ENCODE measurements around the gene PLIN5. TPM values are rescaled to one million over a fixed set of nuclear protein-coding genes. Genes with fewer than 3 reads are reported as not detected.
A peak's percentile ranks its signal among the peaks of the same experiment; 100 is the strongest.

The PLIN5 gene, protein sequence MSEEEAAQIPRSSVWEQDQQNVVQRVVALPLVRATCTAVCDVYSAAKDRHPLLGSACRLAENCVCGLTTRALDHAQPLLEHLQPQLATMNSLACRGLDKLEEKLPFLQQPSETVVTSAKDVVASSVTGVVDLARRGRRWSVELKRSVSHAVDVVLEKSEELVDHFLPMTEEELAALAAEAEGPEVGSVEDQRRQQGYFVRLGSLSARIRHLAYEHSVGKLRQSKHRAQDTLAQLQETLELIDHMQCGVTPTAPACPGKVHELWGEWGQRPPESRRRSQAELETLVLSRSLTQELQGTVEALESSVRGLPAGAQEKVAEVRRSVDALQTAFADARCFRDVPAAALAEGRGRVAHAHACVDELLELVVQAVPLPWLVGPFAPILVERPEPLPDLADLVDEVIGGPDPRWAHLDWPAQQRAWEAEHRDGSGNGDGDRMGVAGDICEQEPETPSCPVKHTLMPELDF
- 10 to 100 TPM; 12.0 to 26.7 (median 19.1) TPM for total RNA-seq

DNA sequence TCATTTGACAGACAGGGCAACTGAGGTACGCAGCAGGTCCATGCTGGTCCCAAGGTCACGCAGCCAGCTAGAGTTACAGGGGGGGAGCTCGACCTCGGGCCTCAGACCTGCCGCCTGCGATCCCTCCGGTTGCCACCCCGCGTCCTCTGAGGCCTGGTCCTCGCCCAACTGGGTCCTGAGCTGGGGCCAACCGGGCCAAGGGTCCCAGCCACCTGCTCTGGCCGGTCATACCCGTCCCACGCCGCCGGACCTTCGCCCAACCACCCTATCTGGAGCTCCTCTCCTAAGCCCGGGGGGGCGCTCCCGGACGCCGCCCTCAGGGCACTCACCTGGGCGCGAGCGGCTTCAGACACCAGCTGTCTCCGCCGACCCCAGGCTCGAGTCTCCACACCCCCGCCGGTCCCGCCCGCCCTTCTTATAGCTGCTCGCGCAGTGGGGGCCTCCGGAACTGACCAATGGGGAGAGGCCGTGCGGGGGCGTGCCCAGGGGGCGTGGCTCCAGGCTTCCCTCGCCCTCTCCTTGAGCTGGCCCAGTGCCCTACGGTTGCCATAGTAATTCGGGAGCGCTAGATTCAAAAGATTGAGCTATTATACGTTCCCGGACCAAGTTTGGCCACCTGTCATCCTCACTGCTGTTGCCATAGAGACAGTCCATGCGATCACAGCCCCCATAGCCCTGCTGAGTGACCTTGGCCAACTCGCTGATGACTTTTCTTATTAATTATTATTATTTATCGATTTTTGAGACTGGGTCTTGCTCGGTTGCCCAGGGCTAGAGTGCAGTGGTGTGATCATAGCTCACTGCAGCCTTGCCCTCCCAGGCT is at the start of gene PLIN5:
Gene PLIN5, minus strand, starts transcription at position 389 of the 823 bp plus-strand sequence. CDS start 1,150 bp downstream, outside the sequence.
- TF ChIP-seq EP300 (IDR thresholded peaks at IDR 0.05) (no peak), POLR2A (IDR thresholded peaks at IDR 0.05) (no peak)
- TF ChIP-seq, protein P1, sequence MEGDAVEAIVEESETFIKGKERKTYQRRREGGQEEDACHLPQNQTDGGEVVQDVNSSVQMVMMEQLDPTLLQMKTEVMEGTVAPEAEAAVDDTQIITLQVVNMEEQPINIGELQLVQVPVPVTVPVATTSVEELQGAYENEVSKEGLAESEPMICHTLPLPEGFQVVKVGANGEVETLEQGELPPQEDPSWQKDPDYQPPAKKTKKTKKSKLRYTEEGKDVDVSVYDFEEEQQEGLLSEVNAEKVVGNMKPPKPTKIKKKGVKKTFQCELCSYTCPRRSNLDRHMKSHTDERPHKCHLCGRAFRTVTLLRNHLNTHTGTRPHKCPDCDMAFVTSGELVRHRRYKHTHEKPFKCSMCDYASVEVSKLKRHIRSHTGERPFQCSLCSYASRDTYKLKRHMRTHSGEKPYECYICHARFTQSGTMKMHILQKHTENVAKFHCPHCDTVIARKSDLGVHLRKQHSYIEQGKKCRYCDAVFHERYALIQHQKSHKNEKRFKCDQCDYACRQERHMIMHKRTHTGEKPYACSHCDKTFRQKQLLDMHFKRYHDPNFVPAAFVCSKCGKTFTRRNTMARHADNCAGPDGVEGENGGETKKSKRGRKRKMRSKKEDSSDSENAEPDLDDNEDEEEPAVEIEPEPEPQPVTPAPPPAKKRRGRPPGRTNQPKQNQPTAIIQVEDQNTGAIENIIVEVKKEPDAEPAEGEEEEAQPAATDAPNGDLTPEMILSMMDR (IDR thresholded peaks at IDR 0.05), result no peak
- H3K4me1 ChIP-seq, result peaks cover 0 to 14% (median 8%) of the 10 kb centered on the region in 4 donors
- H3K36me3 ChIP-seq, result no peaks in the 10 kb centered on the region
- DNase-seq (ENCODE audit: low spot score in 2 of 2), result peak in 1 of 2 donors; percentile 43
- no peaks in the 10 kb centered on the region for H3K9me3 ChIP-seq
- peaks cover 0 to 86% of the 10 kb centered on the region in 2 donors for H3K27me3 ChIP-seq
- peak within 1 kb of the TSS in 1 of 4 donors; percentile 38 for H3K4me3 ChIP-seq
- WGBS, 2 donors, result 8 to 14% methylated on average over 19 to 42 of the region's 49 CpGs
- H3K27ac ChIP-seq, result peak within 1 kb of the TSS in 1 of 4 donors; percentile 38

DNA sequence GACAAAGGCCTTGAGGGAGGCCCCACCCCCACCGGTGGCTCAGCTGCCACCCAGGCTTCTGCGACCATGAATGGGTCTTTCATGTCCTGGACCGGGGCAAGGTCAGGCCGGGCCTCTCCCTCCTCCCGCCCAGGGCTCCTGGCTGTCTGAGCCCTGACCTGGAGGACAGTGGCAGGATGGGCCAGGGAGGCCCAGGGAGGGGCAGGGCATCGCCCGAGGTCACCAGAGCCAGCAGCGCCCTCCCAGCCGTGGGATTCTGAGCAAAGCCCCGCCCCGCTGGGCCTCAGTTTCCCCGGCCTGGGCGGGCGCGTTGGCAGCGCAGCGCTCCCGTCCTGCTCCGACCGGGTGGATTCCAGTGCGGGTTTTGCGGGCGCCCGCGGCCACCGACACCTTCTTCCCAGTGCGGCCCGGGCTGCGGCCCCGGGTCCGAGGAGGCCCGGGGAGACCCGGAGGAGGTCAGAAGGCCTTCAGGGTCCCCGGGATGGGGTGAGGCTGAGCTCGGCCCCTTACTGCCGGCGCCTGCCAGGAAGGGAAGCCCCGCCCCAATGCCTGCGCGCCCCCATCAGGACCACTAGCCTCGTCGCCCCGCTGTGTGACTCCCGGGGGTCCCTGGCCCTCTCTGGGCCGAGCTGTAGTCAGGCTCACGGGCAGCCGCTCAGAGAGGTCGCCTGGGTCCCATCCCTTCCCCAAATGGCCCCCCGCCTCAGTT is 49.1 kb upstream of the PLIN5 start:
- H3K27ac ChIP-seq, result no peak overlapping the region
- 0 to 5% methylated on average over 24 to 34 of the region's 49 CpGs for WGBS, 2 donors
- peak overlapping the region in 3 of 4 donors; percentile 16 to 44 (median 19) for H3K4me3 ChIP-seq
- DNase-seq (ENCODE audit: low spot score in 2 of 2), result no peak
- H3K4me1 ChIP-seq, result peaks cover 0 to 35% (median 14%) of the 10 kb centered on the region in 4 donors
- peaks cover 0 to 89% of the 10 kb centered on the region in 2 donors for H3K27me3 ChIP-seq
- no peaks in the 10 kb centered on the region for H3K9me3 ChIP-seq
- no peaks in the 10 kb centered on the region for H3K36me3 ChIP-seq
- TF ChIP-seq EP300 (IDR thresholded peaks at IDR 0.05) (no peak), POLR2A (IDR thresholded peaks at IDR 0.05) (no peak)
- TF ChIP-seq, protein P1 (IDR thresholded peaks at IDR 0.05), result no peak

DNA sequence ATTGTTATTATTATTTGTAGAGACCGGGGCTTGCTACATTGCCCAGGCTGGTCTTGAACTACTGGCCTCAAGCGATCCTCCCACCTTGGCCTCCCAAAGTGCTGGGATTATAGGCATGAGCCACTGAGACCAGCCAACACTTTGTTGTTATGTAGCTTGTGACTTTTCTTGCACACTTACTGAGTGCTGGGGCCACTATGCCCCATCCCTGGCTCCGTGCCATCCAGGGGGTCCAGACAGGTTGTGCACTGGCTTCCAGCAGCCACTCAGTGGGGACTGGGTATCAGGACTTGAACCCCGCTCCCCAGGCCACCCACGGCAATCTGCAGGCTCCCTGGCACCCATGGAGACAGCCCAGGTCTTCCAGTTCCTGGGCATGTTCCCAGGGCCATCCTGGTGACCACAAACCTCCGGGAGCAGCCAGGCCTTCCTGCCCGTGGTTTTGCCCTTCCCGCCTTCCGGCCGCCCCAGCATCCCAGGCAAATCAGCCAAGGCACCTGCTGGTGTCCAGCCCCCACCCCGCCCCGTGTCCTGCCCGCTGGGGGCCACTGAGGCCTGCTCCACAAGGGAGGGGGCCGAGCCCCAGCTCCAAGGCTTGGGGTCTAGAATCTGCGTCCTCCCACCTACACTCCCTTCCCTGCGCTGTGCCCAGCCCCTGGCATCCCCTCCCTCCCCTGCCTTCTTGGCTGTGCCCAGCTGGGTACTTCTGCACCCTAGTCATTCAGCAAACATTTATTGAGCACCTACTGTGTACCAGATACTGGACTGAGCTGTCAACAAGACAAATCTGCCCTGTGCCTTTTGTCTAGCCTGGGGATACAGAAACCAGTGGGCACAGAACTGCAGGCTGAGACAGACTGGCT is 48.2 kb upstream of the PLIN5 start:
- no peak for DNase-seq (ENCODE audit: low spot score in 2 of 2)
- no peak overlapping the region for H3K4me3 ChIP-seq
- H3K4me1 ChIP-seq, result peaks cover 0 to 35% (median 14%) of the 10 kb centered on the region in 4 donors
- no peaks in the 10 kb centered on the region for H3K9me3 ChIP-seq
- WGBS, 2 donors, result 55 to 65% methylated on average over 10 to 16 of the region's 16 CpGs
- H3K36me3 ChIP-seq, result no peaks in the 10 kb centered on the region
- no peak overlapping the region for H3K27ac ChIP-seq
- peaks cover 0 to 92% of the 10 kb centered on the region in 2 donors for H3K27me3 ChIP-seq
- no peak for TF ChIP-seq POLR2A (IDR thresholded peaks at IDR 0.05)
- no peak for TF ChIP-seq EP300 (IDR thresholded peaks at IDR 0.05)
- TF ChIP-seq, protein P1 (IDR thresholded peaks at IDR 0.05), result no peak

DNA sequence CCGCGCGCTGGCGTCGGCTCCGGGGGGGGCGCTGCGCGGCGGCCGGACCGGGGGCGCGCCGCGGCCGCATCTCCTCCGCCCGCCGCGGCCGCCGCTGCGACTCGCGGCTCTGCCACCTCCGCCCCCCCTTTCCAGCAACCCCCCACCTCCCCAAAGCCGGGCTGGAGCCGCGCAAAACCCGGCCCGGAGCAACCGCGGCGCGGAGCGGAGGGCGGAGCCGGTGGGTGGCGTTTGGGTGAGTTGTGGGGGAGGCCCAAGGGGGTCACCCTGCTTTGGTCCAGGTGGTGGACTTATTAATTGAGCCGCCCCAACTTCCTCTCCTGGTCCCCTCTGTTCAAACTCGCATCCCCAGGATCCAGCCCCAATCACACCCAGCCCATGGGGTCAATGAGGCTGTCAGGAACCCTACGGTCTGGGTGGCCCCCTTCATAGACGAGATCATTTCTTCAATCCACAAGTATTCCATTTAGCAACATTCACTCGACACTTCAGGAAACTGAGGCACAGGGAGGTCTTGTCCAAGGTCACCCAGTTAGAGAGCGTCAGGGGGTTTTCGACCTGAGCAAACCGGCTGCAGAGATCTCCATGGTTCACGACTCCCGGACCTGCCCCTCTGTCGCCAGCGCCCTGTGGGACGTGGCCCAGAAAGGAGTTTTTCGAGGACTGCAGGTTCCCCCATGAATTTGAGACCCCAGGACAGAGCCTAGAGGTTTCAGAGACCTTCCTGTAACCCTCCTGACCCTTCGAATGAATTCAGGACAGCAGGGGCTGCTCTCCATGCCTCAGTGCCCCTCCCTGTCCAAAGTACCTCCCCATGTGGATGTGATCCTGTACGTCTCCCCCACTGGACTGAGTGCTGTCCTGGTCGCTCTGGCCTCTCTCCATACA is 46.9 kb upstream of the PLIN5 start:
- peaks cover 0 to 35% (median 14%) of the 10 kb centered on the region in 4 donors for H3K4me1 ChIP-seq
- no peaks in the 10 kb centered on the region for H3K36me3 ChIP-seq
- peak overlapping the region in 1 of 4 donors; percentile 45 for H3K4me3 ChIP-seq
- no peak for TF ChIP-seq POLR2A (IDR thresholded peaks at IDR 0.05)
- H3K27ac ChIP-seq, result no peak overlapping the region
- H3K9me3 ChIP-seq, result no peaks in the 10 kb centered on the region
- 25 to 45% methylated on average over 15 to 30 of the region's 57 CpGs for WGBS, 2 donors
- peaks cover 0 to 87% of the 10 kb centered on the region in 2 donors for H3K27me3 ChIP-seq
- DNase-seq (ENCODE audit: low spot score in 2 of 2), result no peak

Data from tibial nerve (tissue), 4 donors.